Adipocyte (in vitro differentiated cells): ENCODE results near the gene SNAP29.
"Not testable (repeated sequence)": the region's sequence is repeated elsewhere in the genome, so short reads cannot be mapped to it uniquely, and the experiment has no call there.

ENCODE experiments used
- DNase-seq: peaks from one replicate; pipeline ENCODE4 v3.0.0-alpha.2; 2015; ENCODE audit warnings: low read depth
- H3K27me3 ChIP-seq: replicated peaks from 2 replicates; pipeline ENCODE4 v1.7.0; 2013; ENCODE audit warnings: mild to moderate bottlenecking, low read length, moderate library complexity; ENCODE audit not compliant: control insufficient read depth, insufficient read depth
- H3K36me3 ChIP-seq: 2 replicates; pipeline ENCODE4 v1.7.0; 2013; ENCODE audit warnings: low read length, mild to moderate bottlenecking, moderate library complexity; ENCODE audit not compliant: control insufficient read depth, insufficient read depth, severe bottlenecking
- H3K4me1 ChIP-seq: 2 replicates; pipeline ENCODE4 v1.7.0; 2013; ENCODE audit warnings: mild to moderate bottlenecking, low read length, moderate library complexity; ENCODE audit not compliant: control insufficient read depth, insufficient read depth
- H3K4me3 ChIP-seq: 2 replicates; pipeline ENCODE4 v1.7.0; 2013; ENCODE audit warnings: mild to moderate bottlenecking, low read length, moderate library complexity
- H3K9ac ChIP-seq: 2 replicates; pipeline ENCODE4 v1.7.0; 2013; ENCODE audit warnings: mild to moderate bottlenecking, low read length, moderate library complexity
- H3K9me3 ChIP-seq: 2 replicates; pipeline ENCODE4 v1.7.0; 2013; ENCODE audit warnings: mild to moderate bottlenecking, low read length, moderate library complexity; ENCODE audit not compliant: control insufficient read depth

Gene SNAP29

DNA sequence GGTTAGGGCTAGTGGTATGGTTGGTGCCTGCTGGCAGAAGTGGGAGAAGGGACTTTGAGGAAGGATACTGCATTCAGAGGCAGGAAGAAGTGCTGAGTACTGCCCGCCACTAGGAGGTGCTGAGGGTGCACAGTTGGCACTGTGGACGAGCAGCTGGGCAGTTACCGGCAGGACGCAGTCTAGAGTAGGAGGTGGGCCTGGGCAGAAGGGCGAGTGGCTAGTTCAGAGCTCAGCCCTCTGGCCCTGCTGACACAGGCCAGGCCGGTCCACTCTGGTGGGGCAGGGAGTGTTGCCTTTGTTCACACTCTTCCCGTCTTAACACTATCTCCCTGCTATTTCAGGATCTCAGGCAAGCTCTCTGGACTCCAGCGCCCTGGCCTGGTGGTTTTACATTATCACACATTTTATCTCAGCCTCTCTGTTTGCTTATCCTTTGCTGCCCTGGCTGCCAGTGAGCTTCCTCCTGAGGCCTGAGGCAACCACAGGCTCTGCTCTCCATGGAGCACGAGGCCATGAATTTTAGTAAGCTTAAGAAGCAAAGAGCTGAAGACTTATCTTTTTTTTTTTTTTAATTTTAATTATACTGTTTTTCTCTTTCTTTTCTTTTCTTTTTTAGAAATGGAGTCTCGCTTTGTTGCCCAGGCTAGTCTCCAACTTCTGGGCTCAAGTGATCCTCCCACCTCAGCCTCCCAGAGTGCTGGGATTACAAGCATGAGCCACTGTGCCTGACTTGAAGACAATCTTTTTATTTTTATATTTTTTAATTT is 26.9 kb downstream of the SNAP29 start:
- peaks cover 3% of the 10 kb centered on the region for H3K4me1 ChIP-seq
- no peak overlapping the region for H3K4me3 ChIP-seq
- peak; percentile 92 for DNase-seq
- peak overlapping the region; percentile 50 for H3K9ac ChIP-seq
- H3K27me3 ChIP-seq: no peaks in the 10 kb centered on the region
- no peaks in the 10 kb centered on the region for H3K9me3 ChIP-seq
- H3K36me3 ChIP-seq: peaks cover 58% of the 10 kb centered on the region

DNA sequence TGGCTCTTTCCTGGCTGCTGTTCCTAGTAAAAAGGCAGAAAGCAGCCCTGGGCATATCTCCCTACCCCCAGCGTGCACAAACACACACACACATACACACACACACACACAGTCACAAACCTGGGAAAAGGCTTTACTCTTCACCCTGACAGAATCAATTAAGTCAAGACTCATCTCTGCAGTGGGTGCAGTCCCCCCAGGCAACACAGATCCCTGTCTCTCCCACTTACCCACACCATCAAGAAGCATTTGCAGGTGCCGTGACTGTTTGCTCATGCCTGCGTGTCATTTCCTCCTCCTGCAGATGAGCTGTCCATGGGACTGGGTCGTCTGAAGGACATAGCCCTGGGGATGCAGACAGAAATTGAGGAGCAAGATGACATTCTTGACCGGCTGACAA is 28.6 kb downstream of the SNAP29 start:
- no peak overlapping the region for H3K4me3 ChIP-seq
- peaks cover 49% of the 10 kb centered on the region for H3K36me3 ChIP-seq

DNA sequence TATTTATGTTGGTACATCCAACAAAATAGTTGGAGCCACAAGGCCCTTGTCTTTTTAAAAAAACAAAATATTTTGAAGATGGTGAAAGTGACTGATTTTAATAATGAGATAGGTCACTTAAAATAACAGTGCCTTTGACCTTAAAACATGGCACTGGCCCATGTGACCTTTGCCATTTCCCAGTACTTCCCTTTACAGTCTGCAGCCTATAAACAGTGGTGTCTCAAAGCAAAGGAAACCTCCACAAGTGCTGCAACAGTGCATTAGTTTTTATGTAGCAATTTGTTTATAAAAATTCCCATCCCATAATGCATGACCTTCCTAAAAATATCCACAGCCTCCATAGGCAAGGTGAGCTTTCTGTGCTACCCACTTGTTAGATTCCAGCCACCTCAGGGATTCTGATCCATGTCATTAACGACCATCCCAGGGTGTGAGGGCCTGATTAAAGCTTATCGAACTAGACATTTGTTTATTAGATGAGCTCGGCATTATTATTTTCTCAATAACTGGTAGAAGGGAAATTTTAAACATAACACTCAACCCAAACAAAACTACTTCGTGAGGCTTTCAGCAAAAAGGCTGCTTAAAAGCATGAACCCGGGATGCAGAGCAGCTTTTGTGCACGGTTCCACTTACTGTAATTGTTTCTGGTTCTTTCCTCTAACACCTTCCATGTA is 30.4 kb downstream of the SNAP29 start:
- Histone ChIP-seq H3K36me3 (peaks cover 35% of the 10 kb centered on the region), H3K4me3 (no peak overlapping the region), H3K9ac (no peak overlapping the region), H3K9me3 (no peaks in the 10 kb centered on the region), H3K4me1 (peaks cover 3% of the 10 kb centered on the region), H3K27me3 (no peaks in the 10 kb centered on the region)
- DNase-seq: no peak

More for the DNA sequence above, 28.6 kb downstream of the SNAP29 start:
- Histone ChIP-seq H3K27me3 (no peaks in the 10 kb centered on the region), H3K9ac (no peak overlapping the region), H3K9me3 (no peaks in the 10 kb centered on the region), H3K4me1 (peaks cover 3% of the 10 kb centered on the region)
- no peak for DNase-seq

DNA sequence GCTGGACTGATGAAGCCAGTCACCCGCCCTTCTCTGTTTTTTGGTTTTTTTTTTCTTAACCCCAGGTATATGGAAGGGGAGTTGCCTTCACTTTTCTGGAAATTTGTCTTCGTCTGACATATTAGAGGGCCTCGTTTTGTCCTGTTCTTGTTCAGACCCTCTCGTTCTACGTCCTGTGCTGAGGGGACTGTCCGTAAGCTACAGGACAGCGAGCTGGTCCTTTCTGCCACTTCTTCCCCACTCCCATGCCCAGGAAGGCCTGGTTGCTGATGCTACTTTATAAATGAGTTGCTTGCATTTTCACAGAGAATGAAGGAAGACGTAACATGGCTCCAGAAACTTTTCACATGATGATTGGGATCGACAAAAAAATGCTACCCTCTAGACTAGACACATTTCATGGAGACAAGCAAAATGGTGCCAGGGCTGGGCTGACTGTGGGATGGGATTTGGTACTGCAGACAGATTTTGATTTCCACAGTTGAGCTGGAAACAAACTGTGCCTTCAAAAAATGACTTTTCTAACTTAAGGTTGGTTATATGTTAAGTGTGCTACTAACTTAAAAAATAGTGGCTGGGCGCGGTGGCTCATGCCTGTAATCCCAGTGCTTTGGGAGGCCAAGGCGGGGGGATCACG is 31.2 kb downstream of the SNAP29 start:
- Histone ChIP-seq H3K9me3 (no peaks in the 10 kb centered on the region), H3K36me3 (peaks cover 30% of the 10 kb centered on the region), H3K27me3 (no peaks in the 10 kb centered on the region), H3K9ac (no peak overlapping the region), H3K4me1 (peaks cover 3% of the 10 kb centered on the region), H3K4me3 (no peak overlapping the region)
- no peak for DNase-seq

DNA sequence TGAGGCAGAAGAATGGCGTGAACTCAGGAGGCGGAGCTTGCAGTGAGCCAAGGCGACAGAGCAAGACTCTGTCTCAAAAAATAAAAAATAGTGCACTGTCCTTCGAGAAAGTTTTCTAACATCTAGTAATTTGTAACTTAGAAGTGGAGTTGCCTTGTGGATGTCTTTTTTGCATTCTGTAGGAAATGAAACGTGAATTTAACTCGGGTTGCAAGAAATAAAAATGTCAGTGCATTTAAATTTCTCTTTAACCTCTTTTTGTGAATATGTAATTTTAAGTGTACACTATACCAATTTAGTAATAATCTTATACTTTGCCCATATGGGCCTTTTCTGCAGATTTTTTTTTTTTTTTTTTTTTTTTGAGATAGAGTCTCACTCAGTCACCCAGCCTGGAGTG is 32.2 kb downstream of the SNAP29 start:
- Histone ChIP-seq H3K27me3 (no peaks in the 10 kb centered on the region), H3K9me3 (no peaks in the 10 kb centered on the region), H3K36me3 (peaks cover 30% of the 10 kb centered on the region), H3K4me3 (no peak overlapping the region), H3K9ac (no peak overlapping the region), H3K4me1 (no peaks in the 10 kb centered on the region)
- no peak for DNase-seq

DNA sequence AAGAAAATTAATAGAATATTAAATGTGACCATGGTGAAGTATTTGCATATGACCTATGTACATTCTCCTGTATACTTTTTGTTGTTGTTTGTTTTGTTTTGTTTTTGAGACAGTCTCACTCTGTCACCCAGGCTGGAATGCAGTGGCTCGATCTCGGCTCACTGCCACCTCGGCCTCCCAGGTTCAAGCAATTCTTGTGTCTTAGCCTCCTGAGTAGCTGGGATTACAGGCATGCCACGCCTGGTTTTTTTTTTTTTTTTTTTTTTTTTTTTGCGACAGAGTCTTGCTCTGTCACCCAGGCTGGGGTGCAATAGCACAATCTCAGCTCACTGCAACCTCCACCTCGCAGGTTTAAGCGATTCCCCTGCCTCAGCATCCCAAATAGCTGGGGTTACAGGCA is 38.9 kb downstream of the SNAP29 start:
- DNase-seq, H3K36me3 ChIP-seq, H3K9me3 ChIP-seq, H3K4me3 ChIP-seq, H3K4me1 ChIP-seq, H3K27me3 ChIP-seq, H3K9ac ChIP-seq: not testable (repeated sequence)

DNA sequence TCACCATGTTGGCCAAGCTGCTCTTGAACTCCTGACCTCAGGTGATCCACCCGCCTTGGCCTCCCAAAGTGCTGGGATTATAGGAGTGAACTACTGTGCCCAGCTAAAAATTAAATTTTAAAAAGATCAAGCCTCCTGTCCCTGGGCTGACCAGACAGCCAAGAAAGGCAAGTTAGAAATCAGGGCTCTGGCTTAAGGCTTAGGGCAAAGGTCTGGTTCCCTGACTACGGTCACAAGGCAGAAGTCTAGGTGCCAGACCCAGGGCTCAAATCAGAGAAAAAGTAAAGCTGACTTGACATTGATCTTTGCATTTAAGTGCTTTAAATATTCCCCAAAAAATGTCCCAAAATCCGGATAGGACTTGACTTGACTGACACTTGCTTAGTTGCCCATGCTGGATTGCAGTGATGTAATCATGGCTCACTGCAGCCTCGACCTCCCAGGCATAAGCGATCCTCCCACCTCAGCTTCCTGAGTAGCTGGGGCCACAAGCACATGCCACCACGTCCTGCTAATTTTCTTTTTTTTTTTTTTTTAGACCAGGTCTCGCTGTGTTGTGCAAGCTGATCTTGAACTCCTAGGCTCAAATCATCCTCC is 41.1 kb downstream of the SNAP29 start:
- Histone ChIP-seq H3K4me1 (peaks cover 10% of the 10 kb centered on the region), H3K27me3 (no peaks in the 10 kb centered on the region)

DNA sequence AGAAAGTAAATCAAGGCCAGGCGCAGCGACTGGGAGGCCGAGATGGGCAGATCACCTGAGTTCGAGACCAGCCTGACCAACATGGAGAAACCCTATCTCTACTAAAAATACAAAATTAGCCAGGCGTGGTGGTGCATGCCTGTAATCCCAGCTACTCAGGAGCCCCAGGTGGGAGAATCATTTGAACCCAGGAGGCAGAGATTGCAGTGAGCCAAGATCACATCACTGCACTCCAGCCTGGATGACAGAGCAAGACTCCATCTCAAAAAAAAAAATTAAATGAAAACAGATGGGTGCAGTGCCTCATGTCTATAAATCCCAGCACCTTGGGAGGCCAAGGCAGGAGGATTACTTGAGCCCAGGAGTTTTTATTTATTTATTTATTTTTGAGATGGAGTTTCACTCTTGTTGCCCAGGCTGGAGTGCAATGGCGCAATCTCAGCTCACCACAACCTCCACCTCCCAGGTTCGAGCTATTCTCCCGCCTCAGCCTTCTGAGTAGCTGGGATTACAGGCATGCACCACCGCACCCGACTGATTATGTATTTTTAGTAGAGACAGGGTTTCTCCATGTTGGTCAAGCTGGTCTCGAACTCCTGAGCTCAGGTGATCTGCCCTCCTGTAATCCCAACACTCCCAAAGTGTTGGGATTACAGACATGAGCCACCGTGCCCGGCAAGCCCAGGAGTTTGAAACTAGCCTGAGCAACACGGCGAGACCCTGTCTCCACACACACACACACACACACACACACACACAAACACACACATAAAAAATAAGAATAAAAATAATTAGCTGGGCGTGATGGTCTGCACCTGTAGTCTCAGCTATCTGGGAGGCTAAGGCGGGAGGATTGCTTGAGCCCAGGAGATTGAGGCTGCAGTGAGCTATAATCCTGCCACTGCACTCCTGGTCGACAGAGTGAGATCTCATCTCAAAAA is 42.6 kb downstream of the SNAP29 start:
- peaks cover 13% of the 10 kb centered on the region for H3K4me1 ChIP-seq
- H3K4me3 ChIP-seq, H3K9ac ChIP-seq, DNase-seq, H3K9me3 ChIP-seq, H3K27me3 ChIP-seq, H3K36me3 ChIP-seq: not testable (repeated sequence)

More for the DNA sequence above, 41.1 kb downstream of the SNAP29 start:
- Histone ChIP-seq H3K36me3 (no peaks in the 10 kb centered on the region), H3K9me3 (no peaks in the 10 kb centered on the region), H3K9ac (no peak overlapping the region), H3K4me3 (no peak overlapping the region)
- DNase-seq: no peak

DNA sequence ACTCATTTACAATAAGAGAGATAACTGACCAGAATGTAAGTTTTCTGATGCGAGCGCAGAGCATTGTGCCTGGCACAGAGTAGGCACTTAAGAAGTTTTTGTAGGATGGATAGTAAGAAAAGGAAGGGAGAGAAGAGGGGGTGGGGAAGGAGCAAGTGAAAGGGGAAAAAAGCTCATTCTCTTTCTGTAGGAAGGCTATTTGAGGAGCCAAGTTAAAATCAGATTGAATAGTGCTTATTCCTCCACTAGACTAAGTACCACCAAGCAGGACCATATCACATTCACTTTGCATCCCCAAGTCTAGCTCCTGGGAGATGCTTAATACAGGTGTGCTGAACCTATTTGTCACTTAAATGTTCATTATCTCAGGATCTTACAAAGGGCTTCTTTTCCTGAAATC is 44.3 kb downstream of the SNAP29 start:
- H3K4me3 ChIP-seq: no peak overlapping the region
- H3K27me3 ChIP-seq: no peaks in the 10 kb centered on the region
- H3K9me3 ChIP-seq: no peaks in the 10 kb centered on the region
- no peaks in the 10 kb centered on the region for H3K36me3 ChIP-seq
- no peak overlapping the region for H3K9ac ChIP-seq
- DNase-seq: no peak
- H3K4me1 ChIP-seq: peaks cover 13% of the 10 kb centered on the region

DNA sequence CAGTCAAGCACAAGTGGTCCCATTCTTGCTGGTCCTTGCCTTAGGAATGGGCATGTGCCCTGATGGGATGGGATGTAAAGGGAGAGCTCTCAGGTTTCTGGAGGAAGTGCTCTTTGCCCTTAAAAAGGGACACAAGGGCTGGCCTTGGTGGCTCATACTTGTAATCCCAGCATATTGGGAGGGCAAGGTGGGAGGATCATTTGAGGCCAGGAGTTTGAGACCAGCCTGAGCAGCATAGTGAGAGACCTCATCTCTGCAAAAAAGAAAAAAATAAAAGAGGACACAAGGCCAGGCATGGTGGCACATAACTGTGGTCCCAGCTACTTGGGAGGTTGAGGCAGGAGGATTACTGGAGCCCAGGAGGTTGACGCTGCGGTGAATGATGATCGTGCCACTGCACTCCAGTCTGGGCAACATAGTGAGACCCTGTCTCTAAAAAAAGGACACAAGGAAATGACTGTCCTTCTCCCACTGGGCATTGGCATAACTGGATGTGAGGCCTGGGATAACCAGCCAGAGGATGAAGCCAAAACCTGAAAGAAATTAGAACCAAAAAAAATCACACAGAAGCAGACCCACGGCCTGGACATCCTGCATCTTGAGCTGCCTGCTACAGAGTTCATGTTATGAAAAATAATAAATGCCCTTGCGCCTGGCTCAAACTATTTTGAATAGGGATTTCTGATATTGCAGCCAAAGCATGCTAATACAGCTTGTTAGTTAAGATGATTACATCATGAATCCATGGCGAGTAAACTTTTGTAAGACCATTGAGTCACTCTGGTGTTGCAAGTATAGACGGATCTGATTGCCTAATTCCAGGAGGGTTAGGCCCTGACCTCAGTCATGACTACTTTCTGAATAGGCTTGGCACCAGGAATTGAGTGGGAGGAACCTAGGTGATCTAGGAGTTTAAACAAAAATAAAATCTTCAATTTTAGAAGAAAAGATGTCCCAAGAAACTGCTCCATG is 45.5 kb downstream of the SNAP29 start:
- H3K4me3 ChIP-seq: no peak overlapping the region
- H3K27me3 ChIP-seq: no peaks in the 10 kb centered on the region
- H3K4me1 ChIP-seq: peaks cover 13% of the 10 kb centered on the region
- no peaks in the 10 kb centered on the region for H3K36me3 ChIP-seq
- peak; percentile 97 for DNase-seq
- no peak overlapping the region for H3K9ac ChIP-seq
- H3K9me3 ChIP-seq: no peaks in the 10 kb centered on the region
